ENCODE measurements around the gene VPS37D.
A peak's percentile ranks its signal among the peaks of the same experiment; 100 is the strongest.
"Not testable (repeated sequence)": the region's sequence is repeated elsewhere in the genome, so short reads cannot be mapped to it uniquely, and the experiment has no call there.

The VPS37D gene

GRCh38 chr7:73667344-73668102, at the start of gene VPS37D:
VPS37D (plus strand) TSS chr7:73667831; CDS start chr7:73667959, 128 bp downstream.
- DNase-seq (ENCODE audit: low read depth, low spot score) = peak; percentile 81

GRCh38 chr7:73618538-73618937, 49.1 kb upstream of the VPS37D start:
- no peak for DNase-seq (ENCODE audit: low read depth, low spot score)

DNA sequence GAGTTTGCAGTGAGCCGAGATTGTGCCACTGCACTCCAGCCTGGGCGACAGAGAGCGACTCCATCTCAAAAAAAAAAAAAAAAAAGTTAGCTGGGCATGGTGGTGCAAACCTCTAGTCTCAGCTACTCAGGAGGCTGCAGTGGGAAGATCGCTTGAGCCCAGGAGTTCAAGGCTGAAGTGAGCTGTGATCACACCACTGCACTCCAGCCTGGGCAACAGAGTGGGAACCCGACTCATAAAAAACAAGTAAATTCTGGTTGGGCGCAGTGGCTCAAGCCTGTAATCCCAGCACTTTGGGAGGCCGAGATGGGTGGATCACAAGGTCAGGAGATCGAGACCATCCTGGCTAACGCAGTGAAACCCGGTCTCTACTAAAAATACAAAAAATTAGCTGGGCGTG, 48.2 kb upstream of the VPS37D start:
- DNase-seq (ENCODE audit: low read depth, low spot score) = not testable (repeated sequence)

GRCh38 chr7:73621168-73622063, 46.2 kb upstream of the VPS37D start:
- no peak for DNase-seq (ENCODE audit: low read depth, low spot score)

GRCh38 chr7:73622527-73622908, 45.1 kb upstream of the VPS37D start:
- no peak for DNase-seq (ENCODE audit: low read depth, low spot score)

DNA sequence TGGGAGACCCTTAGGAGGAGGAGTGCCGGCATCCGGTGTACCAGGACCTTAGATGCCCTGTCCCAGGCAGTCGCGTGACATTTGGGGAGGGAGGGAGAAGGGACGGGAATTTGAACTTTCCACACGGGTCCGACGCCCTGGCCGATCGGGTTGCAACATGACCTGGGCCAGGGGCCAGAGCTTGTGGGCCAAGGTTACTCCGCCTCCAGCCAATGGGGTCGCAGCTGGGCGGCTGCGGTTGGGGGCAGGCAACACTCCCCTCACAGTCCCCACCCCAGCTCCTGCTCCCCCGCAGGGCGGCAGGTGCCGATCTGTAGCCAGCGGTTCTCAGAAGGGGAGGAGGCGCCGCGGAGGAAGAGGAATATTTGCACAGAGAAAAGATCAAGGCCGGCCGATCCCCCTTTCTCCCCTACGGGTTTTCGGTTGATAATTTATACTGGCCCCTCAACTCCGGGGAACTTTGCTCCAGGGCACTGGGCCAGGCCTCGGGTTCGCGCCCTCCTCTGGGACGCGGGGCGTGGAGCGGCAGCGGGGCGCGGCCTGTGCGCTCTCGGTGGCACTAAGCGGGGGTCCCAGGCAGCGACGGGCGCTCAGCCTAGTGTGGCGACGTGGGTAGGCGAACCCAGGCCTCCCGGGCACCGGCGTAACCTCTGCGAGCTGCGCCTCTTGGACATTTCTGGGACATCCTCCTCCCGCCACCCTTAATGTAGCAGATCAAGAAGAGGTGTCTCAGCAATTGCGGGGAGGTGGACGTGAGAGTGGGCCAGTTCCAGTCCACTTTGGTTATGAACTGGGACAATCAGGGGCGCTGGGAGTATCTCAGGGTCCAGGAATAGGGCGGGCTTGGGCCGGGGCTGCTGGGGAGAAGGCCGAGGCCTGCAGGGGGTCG, 44.5 kb upstream of the VPS37D start:
- DNase-seq (ENCODE audit: low read depth, low spot score) = no peak

- no peak for DNase-seq (ENCODE audit: low read depth, low spot score)
Observed at GRCh38 chr7:73623798-73624668, 43.6 kb upstream of the VPS37D start, which contains the start of gene MLXIPL. MLXIPL (minus strand) TSS chr7:73624522; CDS start chr7:73624492, 30 bp downstream.

DNA sequence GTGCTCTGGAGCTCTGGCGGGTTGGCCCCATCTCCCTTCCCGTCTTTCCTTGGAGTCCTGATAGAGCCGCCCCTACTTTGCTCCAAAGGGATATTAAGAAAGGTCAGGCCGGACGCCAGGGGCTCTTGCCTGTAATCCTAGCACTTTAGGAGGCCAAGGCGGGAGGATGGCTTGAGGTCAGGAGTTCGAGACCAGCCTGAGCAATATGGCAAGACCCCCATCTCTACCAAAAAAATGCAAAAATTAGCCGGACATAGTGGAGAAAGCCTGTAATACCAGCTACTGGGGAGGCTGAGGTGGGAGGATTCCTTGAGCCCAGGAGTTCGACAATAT, 43.0 kb upstream of the VPS37D start:
- no peak for DNase-seq (ENCODE audit: low read depth, low spot score)

DNA sequence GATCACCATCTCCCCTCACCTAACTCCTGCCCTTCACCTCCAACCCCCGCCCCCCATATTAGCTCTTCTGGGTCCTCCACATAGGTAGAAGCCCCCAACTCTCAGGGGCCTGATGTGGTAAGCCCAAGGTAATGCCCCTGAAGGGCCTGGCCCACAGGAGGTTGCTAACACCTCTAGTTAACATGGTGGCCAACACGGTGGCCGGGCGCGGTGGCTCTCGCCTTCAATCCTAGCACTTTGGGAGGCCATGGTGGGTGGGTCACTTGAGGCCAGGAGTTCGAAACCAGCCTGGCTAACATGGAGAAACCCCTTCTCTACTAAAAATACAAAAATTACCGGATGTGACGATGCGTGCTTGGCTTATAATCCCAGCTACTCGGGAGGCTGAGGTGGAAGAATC, 42.4 kb upstream of the VPS37D start:
- DNase-seq (ENCODE audit: low read depth, low spot score) = no peak

GRCh38 chr7:73626814-73627213, 40.8 kb upstream of the VPS37D start:
- DNase-seq (ENCODE audit: low read depth, low spot score) = no peak

GRCh38 chr7:73628504-73628903, 39.1 kb upstream of the VPS37D start:
- no peak for DNase-seq (ENCODE audit: low read depth, low spot score)

GRCh38 chr7:73631558-73631957, 36.1 kb upstream of the VPS37D start:
- no peak for DNase-seq (ENCODE audit: low read depth, low spot score)

DNA sequence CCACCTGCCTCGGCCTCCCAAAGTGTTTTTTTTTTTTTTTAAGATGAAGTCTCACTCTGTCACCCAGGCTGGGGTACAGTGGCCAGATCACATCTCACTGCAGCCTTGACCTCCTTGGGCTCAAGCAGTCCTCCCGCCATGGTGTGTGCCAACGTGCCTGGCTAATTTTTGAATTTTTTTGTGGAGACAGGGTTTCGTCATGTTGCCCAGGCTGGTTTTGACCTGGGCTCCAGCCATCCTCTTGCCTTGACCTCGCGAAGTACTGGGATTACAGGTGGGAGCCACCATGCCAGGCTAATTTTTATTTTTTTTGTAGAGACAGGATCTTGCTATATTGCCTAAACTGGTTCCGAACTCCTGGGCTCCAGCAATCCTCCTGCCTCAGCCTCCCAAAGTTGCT, 34.3 kb upstream of the VPS37D start:
- no peak for DNase-seq (ENCODE audit: low read depth, low spot score)

DNA sequence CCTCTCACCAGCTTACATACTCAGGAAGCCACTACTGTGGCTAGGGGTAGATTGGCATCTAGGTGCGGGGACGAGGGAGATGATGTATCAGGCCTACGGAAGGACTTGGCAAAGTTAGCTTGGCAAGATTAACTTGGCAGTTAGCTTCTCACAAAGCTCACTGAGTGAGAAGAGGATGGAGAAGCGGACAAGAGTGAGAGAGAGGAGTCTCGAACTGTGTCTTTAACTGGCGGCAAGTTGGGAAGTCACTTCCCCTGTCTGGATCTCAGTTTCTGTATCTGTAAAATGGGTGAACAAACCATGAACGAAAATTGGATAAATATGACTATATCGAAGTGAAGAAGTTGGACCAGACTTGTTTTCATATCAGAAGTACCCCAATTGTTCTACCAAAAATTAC, 33.8 kb upstream of the VPS37D start:
- DNase-seq (ENCODE audit: low read depth, low spot score) = no peak

GRCh38 chr7:73635428-73636200, 32.0 kb upstream of the VPS37D start:
- no peak for DNase-seq (ENCODE audit: low read depth, low spot score)

GRCh38 chr7:73638911-73639310, 28.7 kb upstream of the VPS37D start:
- DNase-seq (ENCODE audit: low read depth, low spot score) = no peak

- no peak for DNase-seq (ENCODE audit: low read depth, low spot score)
Observed at GRCh38 chr7:73642834-73643233, 24.8 kb upstream of the VPS37D start.

DNA sequence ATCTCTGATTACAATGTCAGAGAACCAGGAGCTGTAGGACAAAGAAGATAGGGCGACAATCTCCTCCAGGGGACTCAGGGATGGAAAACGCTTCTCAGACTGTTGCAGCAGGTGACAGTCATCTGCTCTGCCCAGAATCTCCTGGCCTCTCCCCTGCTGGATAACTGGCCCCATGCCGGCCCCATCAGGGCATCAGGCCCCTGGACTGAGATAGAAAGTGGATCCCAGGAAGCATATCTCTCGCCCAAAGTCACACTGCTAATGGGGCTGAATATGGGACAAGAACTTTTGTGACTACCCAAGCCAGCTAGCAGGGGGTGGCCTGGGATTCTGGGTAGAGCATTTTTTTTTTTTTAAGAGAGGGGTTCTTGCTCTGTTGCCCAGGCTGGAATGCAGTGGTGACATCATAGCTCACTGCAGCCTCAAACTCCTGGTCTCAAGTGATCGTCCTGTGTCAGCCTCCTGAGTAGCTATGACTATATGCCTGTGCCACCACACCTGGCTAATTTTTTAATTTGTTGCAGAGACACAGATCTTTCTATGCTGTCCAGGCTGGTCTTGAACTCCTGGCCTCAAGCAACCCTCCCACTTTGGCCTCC, 22.8 kb upstream of the VPS37D start:
- DNase-seq (ENCODE audit: low read depth, low spot score) = no peak

DNA sequence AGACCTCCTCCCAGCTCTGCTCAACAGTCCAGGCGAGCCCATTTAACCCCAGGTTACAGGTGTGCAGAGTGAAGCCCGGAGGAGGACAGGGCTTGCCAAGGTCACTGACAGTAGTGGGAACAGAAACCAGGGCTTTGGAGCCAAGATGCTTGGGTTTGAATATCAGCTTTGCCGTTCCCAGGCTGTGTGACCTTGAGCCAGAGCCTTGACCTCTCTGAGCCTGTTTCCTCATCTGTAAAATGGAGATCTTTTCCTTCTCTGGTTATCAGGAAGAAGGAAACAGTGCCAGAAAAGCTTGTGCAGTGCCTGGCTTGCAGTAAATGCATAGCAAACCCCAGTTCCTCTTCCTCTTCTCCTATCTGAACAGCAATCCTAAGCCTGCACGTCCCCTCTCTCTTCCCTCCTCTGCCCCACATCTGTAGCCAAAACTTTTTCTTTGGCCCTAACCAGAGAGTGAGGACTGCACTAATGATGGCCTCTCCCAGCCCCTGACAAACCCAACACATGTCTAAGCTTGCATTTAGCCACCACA, 21.9 kb upstream of the VPS37D start:
- no peak for DNase-seq (ENCODE audit: low read depth, low spot score)
